GM21717 (cell line): ENCODE measurements around the gene PBRM1.

Source experiments
- ATAC-seq: cut with Tn5 transposase; IDR thresholded peaks from one replicate; pipeline ENCODE4 v1.9.1; 2021; ENCODE audit warnings: mild to moderate bottlenecking, moderate library complexity; ENCODE audit not compliant: unreplicated experiment

Gene PBRM1

DNA sequence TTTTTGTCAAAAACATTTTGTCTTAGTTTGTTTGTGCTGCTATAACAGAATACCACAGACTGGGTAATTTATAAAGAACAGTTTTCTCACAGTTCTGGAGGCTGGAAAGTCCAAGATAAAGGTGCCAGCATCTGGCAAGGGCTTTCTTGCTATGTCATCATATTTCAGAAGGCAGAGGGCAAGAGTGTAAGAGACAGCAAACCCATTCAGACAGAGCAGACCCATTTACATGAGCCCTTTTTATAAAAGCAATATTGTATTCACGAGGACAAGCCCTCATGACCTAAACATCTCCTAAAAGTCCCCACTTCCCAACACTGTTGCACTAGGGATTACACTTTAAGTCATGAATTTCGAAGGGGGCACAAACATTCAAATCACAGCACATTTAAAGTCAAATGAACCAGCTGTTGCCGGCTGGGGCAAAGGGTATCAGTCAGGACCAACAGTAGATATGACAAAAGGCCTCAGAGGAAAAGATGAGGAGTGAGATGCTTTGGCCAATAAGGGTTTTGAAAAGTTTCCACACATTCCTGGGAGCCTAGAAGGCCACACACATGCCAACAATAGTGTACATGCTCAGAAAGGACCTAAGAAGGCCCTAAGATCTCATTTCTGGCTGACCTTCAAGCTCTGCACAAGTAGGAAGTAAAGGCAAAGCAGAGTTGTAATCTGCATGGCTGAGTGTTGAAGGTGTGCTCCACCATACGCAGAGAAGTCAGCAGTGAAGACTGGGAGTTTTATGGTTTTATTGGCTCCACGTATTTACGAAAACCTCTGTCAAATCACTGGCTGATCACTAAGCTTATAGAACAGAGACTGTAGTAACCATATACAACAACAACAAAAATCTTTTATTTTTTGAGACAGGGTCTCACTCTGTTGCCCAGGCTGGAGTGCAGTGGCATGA, 111.4 kb downstream of the PBRM1 start:
- ATAC-seq, result no peak

DNA sequence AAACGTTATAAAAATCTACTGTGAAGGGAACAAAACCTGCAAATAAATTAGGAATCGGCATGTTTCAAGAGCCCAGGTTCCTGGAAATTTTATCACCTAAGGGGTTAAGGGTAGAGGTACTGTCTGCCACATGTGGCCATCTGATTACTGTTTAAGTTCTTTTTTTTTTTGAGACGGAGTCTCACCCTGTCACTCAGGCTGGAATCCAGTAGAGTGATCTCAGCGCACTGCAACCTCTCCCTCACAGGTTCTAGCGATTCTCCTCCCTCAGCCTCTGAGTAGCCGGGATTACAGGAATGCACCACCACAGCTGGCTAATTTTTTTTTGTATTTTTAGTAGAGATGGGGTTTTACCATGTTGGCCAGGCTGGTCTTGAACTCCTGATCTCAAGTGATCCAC, 113.5 kb downstream of the PBRM1 start:
- no peak for ATAC-seq

DNA sequence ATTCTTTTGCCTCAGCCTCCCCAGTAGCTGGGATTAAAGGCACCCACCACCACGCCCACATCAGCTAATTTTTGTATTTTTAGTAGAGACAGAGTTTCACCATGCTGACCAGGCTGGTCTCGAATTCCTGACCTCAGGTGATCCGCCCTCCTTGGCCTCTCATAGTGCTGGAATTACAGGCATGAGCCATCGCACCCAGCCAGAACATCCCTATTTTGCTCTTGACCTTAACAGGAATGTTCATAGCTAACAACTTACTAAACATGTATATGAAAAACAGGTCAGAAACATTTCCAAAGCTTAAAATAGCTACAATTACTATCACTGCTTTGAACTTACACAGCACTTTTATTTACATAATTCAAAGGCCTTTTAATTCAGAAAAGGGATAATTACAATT, 115.6 kb downstream of the PBRM1 start:
- no peak for ATAC-seq

DNA sequence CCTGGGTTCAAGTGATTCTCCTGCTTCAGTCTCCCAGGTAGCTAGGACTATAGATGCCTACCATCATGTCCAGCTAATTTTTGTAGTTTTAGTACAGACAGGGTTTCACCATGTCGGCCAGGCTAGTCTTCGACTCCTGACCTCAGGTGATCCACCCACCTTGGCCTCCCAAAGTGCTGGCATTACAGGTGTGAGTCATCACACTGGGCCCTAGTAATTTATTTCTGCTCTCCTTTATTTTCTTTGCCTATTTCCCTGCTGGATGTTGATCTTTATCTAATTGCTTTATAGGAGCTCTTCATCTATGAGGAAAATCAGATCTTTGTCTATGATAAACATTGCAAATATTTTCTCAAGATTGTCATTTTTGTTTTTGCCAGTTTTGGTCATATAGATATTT, 117.6 kb downstream of the PBRM1 start:
- ATAC-seq, result no peak

DNA sequence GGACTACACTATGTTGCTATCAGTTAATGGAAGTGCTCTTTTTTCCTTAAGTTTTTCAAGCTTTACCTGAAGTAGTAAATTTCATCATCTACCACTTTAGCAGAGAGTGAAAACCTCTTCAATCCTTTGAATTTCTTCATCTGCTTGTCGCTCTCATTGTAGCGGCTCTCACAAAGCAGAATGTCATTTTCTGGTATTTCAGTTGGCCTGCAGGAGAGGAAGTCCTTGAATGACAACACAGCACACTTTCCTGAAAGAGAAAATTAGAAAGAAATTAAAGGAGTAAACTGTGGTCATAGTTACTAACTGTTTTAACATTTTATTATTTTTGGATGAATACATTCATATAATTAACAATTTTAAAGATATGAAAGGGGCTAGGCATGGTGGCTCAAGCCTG, 121.7 kb downstream of the PBRM1 start:
- no peak for ATAC-seq

DNA sequence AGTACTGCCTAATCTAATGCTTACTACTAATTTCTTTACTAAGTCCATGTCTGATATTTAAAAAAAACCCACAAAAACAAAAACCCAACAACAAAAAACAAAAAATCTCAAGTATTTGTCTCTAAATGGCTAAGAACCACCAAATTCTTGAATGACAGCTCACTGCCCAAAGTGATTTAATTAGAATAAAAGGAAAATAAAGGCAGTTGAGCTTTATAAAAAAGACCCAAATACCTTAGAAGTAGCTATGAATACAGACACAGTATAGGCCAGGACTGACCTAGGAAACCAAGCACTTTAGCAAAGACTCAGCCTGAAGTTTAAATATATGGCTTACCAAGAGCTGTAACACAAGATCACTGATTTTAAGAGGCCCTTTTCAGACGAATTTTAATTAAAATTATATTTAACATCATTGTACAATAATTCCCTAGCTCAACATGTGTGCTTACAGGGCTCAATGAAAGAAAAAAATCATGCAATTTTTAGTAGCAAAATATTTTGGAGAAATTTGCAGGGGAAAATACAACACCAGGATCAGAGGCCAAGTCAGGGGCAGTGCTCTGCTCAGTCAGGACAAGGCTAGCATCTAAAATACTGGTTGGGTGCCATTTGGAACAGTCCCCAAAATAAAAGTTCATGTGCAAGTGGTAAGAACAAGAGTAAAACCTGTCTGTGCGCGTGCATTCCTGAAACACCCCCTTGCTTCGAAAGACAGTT, 124.5 kb downstream of the PBRM1 start:
- no peak for ATAC-seq

DNA sequence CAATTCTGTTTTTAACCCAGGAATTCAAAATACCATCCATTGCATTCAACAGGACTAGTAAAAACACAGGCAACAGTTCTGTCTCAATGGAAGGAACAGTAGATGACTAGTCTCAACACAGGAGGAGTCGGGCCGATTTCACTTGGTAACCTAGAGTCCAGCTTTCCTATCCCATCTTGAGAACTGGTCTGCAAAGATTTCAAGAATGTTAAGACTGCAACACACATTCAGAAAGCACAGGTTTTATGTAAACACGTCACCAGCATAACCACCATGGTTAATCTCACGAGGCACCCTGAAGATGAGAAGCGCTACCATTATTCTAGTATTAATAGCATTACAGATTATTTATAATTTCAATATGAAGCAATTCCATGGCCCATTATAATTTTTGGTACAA, 127.3 kb downstream of the PBRM1 start:
- no peak for ATAC-seq

DNA sequence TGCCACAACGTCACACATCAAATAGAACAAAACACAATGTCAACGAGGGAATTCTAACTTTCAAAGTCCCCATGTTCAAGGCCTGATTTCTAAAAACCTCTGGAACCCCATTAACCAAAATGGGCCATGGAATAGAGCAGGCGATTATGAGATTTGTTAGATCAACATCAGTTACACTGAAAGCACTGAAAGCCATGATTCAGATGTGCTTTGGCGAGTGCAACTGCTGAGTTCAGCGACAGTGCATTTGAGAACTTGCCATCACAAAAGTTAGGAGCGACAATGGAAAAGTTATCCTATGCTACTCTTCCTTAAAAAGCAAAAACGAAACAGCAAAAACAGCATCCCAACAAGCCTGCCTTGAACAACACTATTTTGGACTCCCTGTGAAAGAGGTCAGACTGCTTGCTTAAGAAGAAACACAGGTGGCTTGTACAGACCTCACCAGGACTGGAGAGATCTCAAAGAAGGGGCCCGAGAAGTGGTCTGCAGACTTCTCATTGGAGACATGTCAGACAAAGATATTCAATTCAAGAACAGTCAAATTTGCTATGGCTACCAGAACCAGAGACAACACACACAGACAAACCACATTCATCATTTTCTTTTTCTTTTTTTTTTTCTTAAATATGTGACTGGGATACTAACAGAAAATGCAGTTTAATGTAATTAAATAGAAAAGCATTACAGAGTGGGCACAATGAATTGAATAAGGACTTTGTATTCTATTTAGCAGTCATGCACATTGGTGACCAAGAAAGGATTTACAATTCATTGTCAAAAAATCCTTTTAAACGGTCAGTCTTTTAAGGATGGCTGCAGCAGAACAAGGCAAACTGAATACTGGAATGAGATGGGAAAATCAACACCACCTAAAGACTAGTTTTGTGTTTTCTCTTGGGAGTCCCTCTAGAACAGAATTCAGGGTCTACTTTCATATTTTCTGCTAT, 128.4 kb downstream of the PBRM1 start:
- no peak for ATAC-seq

DNA sequence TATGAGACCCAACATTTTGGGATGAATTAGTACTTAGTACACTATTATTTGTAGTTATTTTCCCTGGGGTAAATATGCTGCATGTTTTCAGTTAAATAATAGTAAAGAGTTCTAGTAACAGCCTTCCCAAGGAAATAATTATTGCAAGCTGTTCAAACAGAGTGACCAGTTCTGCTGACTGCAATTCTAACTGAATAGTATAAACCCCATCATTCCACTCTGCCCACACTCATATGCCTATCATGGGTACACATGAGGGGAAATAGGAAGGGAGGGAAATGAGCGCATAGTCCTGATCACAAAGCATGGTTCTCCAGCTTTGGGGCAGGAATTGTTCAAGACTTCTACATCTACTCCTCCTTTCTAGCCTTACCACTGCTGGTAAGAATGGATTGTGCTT, 130.7 kb downstream of the PBRM1 start:
- no peak for ATAC-seq

DNA sequence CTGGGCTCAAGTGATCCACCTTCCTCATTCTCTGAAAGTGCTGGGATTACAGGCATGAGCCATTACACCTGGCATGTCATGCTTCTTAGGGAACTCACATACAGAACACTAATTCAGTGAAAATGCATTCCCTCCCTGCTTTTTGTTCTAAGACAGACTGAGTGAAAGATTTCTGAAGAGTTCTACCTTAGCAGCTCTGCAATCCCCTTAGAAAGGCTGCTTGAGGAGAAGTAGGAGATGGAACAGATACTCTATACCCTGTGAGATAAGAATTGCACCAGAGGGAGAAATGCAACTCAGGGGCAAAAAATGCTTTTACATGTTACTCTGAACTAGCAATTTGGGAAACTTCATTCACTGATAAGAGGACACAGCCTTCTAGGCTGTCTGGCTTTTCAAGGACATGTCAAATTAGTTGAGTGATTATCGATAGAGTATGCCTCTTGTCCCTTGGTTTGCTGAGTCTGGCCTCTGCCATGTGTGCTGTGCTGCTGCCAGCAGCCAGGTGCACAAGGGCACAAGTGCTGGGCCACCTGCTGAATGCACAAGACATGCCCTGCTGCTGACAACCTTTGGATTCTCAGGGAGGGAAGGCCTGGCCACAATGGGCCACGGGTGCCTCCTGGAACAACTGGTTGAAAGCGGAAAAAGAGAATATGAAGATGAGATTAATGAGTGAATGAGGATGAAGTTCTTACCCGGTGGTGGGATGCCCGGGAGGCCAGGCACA, 131.5 kb downstream of the PBRM1 start:
- ATAC-seq, result no peak

DNA sequence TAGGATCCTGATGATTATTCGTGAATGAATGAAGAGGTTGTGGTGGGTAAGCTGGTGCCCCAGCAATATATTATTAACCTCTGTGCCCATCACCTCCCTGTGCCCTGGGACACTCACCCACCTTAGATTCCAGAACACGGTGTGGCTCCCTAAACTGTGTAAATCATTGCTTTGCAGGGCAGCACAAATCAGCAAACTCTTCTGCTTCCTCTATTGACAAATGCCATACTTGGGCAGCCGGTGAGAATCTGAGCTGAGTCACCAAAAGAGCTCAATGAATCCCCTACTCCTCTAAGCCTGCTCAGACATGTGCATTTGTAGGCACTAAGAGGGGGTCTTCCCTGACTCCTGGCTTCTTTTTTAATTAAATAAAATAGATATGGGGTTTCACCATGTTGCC, 133.6 kb downstream of the PBRM1 start:
- no peak for ATAC-seq

DNA sequence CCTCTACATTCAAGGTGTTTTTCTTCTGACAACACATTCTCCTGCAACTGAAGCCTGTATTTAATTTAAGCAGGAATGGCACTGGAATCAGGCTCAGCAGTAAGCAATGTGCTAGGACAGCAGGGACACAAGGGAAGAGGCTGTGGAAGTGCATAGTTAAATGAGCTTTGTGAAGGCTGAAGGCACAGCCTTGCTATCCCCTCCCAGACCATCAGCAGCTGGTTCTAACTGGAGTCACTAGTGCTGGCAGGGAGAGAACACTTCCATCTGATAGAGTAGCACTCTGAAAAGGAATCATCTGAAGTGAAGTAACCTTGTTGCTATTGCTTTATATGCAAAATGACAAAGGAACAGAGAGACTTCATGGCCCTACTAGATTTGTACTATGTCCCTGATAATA, 134.6 kb downstream of the PBRM1 start:
- ATAC-seq, result no peak

DNA sequence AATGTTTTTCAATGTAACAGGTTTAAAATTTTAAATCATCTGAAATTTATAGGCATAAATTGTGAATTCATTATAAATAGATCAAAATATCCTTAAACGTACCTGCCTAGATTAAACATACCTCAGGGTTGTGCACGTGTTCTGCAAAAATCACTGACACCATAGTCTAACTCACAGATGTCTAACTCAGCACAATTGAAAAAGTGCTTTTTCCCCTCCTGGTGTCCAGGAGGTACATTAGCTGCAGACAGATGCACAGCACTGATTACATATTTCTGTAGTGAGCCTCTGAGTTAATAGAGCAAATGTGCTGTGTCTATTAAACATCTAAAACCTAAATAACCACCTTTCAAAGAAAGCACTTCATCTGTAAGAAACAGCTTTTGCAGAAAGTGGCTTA, 138.6 kb downstream of the PBRM1 start:
- no peak for ATAC-seq

DNA sequence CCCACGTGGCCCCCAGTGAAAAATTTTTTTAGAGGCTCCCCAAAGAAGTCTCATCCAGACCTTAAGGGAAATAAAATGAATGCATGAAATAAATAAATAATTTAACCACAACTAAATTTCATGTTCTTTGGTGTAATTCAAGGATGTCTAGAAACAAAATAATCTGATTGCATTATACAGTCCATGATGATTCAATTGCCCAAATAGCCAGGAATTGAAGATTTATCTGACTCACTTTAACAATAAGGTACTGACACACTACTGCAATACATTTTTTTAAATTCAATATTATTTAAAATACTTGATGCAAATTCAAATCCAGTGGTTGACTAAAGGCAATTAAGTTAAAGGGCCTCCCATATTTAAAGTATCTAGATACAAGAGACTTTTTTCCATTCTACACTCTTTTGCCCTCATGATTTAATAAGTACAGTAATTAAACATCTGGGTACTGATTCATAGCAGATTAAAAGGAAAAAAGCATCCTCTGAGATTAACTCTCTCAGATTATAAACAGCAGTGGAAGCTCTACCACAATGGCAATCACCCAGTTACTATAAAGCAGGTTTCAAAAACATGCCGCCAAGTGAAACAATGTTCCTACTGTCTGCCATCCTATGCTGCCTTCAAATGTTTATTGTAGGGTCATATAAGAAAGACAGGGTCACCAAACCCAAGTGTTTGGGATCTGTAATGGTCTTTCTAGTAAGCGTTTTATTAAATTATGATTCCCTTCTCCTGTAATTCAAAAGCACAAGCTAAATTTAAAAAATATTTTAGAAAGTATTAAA, 139.4 kb downstream of the PBRM1 start:
- no peak for ATAC-seq

DNA sequence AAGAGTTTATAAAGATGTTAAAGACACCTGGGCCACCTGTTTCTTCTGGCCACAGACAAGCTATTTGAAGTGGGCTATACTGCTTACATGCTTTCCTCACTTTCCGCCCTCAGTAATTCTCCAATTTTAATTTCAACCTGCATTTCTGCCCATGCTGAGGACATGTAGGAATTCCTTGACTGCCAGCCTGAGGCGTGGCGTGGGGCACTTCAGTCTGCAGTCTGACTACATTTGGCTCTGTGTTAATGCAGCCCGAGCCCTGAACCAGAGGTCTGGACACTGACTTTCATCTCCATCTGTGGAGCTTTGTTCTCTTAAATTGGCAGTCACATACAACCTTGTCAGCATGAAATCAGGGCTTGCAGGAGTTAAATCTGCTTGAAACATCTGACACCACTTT, 140.8 kb downstream of the PBRM1 start:
- no peak for ATAC-seq

DNA sequence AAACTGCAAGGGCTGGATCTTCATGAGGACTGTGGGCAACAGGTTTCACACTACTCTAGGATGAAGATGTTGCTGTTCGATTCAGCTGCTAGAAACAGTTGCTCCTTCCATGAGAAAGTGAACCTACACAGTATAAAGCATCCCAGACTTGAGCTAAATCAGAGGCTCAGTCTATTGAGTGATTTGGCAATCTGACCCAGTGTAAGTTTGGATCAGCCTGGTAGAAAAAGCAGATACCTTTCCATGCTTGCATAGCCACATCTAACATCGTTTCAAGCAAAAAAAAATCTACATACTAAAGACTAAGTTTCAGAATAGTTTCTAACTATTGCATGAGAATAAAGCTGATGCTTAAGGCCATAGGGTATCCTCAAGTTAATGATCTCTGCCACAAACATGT, 144.7 kb downstream of the PBRM1 start:
- no peak for ATAC-seq

DNA sequence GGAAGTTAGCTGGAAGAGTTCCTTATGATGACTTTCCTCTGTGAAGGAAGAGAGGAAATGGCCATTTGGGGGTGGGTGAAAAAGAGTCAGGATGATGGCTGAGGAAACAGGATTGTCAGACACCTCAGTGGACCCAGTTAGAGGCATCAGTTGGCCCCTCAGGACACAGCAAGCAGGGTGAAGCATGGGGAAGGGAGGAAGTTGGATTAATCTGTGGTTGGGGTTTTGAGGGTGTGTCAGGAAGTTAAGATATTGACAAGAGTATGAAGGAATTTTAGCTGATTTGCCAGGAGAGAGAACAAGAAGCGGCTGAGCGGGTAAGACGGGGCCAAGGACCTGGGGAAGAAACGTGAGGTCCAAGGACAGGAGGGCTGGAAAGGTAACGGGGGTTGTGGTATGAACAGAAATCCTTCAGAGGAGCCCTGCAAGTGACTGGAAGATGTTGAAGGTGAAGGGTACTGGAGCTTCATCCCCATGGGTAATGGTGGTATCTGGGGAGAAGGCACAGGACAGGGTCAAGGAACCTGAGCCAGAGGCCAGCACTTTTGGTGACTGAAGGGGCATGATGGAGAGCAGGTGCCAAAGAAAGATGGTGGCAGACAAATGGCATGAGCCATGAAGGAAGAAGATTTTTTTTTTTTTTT, 146.6 kb downstream of the PBRM1 start:
- no peak for ATAC-seq

DNA sequence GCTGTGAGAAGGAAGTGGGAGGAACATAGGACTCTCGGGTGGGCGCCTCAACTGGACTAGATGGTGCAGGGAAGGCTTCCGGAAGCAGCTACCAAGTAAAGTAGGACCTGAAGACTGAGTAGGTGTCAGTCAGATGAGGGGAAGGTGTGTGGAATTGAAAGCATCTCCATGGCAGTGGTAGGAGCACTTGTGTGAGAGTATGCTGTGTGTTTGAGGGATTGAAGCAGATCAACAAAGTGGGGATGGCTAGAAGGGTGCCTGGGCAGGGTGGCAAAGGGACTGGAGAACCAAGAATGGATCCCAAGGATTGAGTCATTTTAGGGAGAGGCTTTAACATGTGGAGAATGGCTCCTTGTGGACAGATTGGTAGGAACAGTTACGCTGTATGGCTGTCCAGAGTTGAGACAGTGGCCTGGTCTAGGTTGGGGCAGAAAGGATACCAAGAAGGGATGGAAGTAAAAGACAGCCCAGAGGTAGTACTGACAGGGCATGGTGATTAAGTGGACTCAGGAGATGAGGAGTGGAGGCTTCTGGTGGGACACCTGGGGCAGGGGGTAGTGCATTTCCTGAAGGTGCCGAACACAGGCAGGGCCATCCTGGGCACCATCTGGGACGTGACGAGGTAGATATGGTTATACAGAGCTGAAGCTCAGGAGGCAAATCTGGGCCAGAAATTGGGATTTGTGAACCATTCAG, 147.8 kb downstream of the PBRM1 start:
- no peak for ATAC-seq

DNA sequence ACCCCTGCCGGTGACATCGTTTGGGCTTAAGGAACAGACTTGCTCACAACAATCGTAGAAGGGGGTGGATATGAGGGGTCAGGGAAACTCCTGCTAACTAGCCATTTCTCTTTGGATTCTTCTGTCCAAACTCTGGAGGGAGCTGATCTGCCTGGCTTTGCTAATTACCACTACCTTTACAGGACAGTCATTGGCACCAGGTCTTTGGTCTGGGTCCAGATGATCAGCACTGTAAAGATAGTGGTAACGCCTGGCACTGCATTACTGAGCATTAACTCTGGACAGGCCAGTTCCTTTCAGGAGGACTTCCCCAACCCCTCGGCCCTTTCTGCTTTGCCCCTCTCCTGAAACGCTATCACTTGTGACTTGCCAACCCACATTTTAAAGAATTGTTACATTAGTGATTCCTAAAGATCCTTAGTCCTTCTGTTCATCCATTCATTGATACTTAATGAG, 148.5 kb downstream of the PBRM1 start:
- ATAC-seq, result no peak
